Neural cell (in vitro differentiated cells): ENCODE data around the gene INTS13. TPM values are rescaled to one million over a fixed set of nuclear protein-coding genes. Genes with fewer than 3 reads are reported as not detected.

Experiments
- H2AFZ ChIP-seq: fragments of 200-600, 300-800 bp; sonication (generic), shearing (Covaris generic); 2 replicates; pipeline ENCODE4 v1.6.0; 2014; ENCODE audit warnings: low read depth, mild to moderate bottlenecking, antibody characterized with exemption, low read length, moderate library complexity
- H3F3A ChIP-seq: fragments of 200-600 bp; shearing (Covaris generic); 2 replicates; pipeline ENCODE4 v1.6.1; 2016; ENCODE audit warnings: mild to moderate bottlenecking, moderate library complexity, mixed read lengths, antibody characterized with exemption, low read length; ENCODE audit not compliant: insufficient read depth, poor library complexity, severe bottlenecking
- H3K27ac ChIP-seq: fragments of 200-600, 300-800 bp; sonication (generic), shearing (Covaris generic); 2 replicates; pipeline ENCODE4 v1.5.1; 2014; ENCODE audit warnings: mild to moderate bottlenecking, low read length, moderate library complexity
- H3K27me3 ChIP-seq: fragments of 300-800, 200-600 bp; sonication (generic), shearing (Covaris generic); 2 replicates; pipeline ENCODE4 v1.6.0; 2014; ENCODE audit warnings: mild to moderate bottlenecking, low read depth, low read length, moderate library complexity; ENCODE audit not compliant: insufficient read depth
- H3K36me3 ChIP-seq: fragments of 300-800, 200-600 bp; sonication (generic), shearing (Covaris generic); 2 replicates; pipeline ENCODE4 v1.5.1; 2014; ENCODE audit warnings: mild to moderate bottlenecking, antibody characterized with exemption, low read length, moderate library complexity; ENCODE audit not compliant: insufficient read depth
- H3K4me2 ChIP-seq: fragments of 300-800, 200-600 bp; sonication (generic), shearing (Covaris generic); 2 replicates; pipeline ENCODE4 v1.6.0; 2014; ENCODE audit warnings: mild to moderate bottlenecking, low read length
- H3K4me3 ChIP-seq: fragments of 300-800, 200-600 bp; sonication (generic), shearing (Covaris generic); 2 replicates; pipeline ENCODE4 v1.5.1; 2014; ENCODE audit warnings: mild to moderate bottlenecking, low read length, moderate library complexity
- H3K79me2 ChIP-seq: fragments of 200-600 bp; shearing (Covaris generic); replicated peaks from 2 replicates; pipeline ENCODE4 v1.6.0; 2014; ENCODE audit warnings: mild to moderate bottlenecking, low read length, moderate library complexity; ENCODE audit not compliant: insufficient read depth
- H3K9ac ChIP-seq: fragments of 300-800, 200-600 bp; sonication (generic), shearing (Covaris generic); 2 replicates; pipeline ENCODE4 v1.6.1; 2016; ENCODE audit warnings: mild to moderate bottlenecking, low read length, mixed read lengths
- H3K9me2 ChIP-seq: fragments of 200-600 bp; shearing (Covaris generic); 2 replicates; pipeline ENCODE4 v1.6.1; 2016; ENCODE audit warnings: mild to moderate bottlenecking, low read length, mixed read lengths; ENCODE audit not compliant: insufficient read depth
- H3K9me3 ChIP-seq: fragments of 200-600, 300-800 bp; sonication (generic), shearing (Covaris generic); 2 replicates; pipeline ENCODE4 v1.6.1; 2016; ENCODE audit warnings: mild to moderate bottlenecking, mixed run types, low read length, moderate library complexity, mixed read lengths
- H4K20me1 ChIP-seq: fragments of 200-600 bp; shearing (Covaris generic); 2 replicates; pipeline ENCODE4 v1.6.1; 2016; ENCODE audit warnings: mild to moderate bottlenecking, mixed run types; ENCODE audit not compliant: insufficient read depth
- CTCF ChIP-seq: fragments of 450-650 bp; IDR thresholded peaks from 2 replicates; pipeline ENCODE4 v1.5.1; 2014; ENCODE audit warnings: antibody characterized with exemption, mild to moderate bottlenecking, moderate library complexity; ENCODE audit not compliant: poor library complexity, severe bottlenecking
- EP300 ChIP-seq: fragments of 450-650 bp; conservative IDR thresholded peaks from 2 replicates; pipeline ENCODE4 v1.6.1; 2014; ENCODE audit warnings: antibody characterized with exemption, mild to moderate bottlenecking, moderate library complexity; ENCODE audit not compliant: poor library complexity, severe bottlenecking
- EZH2 ChIP-seq: fragments of 200-600, 300-800 bp; shearing (Covaris generic), sonication (generic); IDR thresholded peaks from 2 replicates; pipeline ENCODE4 v1.6.1; 2014; ENCODE audit warnings: antibody characterized with exemption, low read length, borderline replicate concordance, mild to moderate bottlenecking; ENCODE audit not compliant: insufficient read depth, poor library complexity, severe bottlenecking
- MXI1 ChIP-seq: fragments of 450-650 bp; conservative IDR thresholded peaks from 2 replicates; pipeline ENCODE4 v1.6.1; 2014; ENCODE audit warnings: antibody characterized with exemption, mild to moderate bottlenecking; ENCODE audit not compliant: poor library complexity, severe bottlenecking
- POLR2AphosphoS5 ChIP-seq: IDR thresholded peaks from 2 replicates; pipeline ENCODE4 v1.6.1; 2012
- RAD21 ChIP-seq: fragments of 450-650 bp; conservative IDR thresholded peaks from 2 replicates; pipeline ENCODE4 v1.6.1; 2014; ENCODE audit warnings: antibody characterized with exemption, mild to moderate bottlenecking, moderate library complexity
- REST ChIP-seq: IDR thresholded peaks from 2 replicates; pipeline ENCODE4 v1.6.1; 2012; ENCODE audit warnings: borderline replicate concordance
- SMC3 ChIP-seq: fragments of 450-650 bp; conservative IDR thresholded peaks from 2 replicates; pipeline ENCODE4 v1.6.1; 2014; ENCODE audit warnings: antibody characterized with exemption, mild to moderate bottlenecking, moderate library complexity; ENCODE audit not compliant: poor library complexity
- TAF1 ChIP-seq: IDR thresholded peaks from 2 replicates; pipeline ENCODE4 v1.6.1; 2012; ENCODE audit warnings: low read depth
- polyA plus RNA-seq: library from polyadenylated mRNA; depleted of rRNA; stranded (reverse); fragments of >200 nt; gene quantifications from 2 replicates; pipeline ENCODE4 v1.2.3, GENCODE V29; 2014

INTS13 gene
- polyA plus RNA-seq, 1 donor from 2014 or later = 15.3 TPM

GRCh38 chr12:26871985-26872384 lies 65.8 kb downstream of the INTS13 start:
- Histone ChIP-seq H3K9ac (no peak overlapping the region), H3K36me3 (no peaks in the 10 kb centered on the region), H3K9me2 (no peaks in the 10 kb centered on the region), H3K79me2 (no peaks in the 10 kb centered on the region), H3K27ac (no peak overlapping the region), H3K9me3 (no peaks in the 10 kb centered on the region), H4K20me1 (no peaks in the 10 kb centered on the region), H3K4me3 (no peak overlapping the region), H3K27me3 (no peaks in the 10 kb centered on the region), H3F3A (no peaks in the 10 kb centered on the region), H3K4me2 (no peak overlapping the region), H2AFZ (no peak overlapping the region)
- TF ChIP-seq TAF1 (no peak), EP300 (no peak), CTCF (no peak), SMC3 (no peak), POLR2AphosphoS5 (no peak), RAD21 (no peak), REST (no peak), EZH2 (no peak), MXI1 (no peak)

- H3K4me2 ChIP-seq = no peak overlapping the region
Observed at GRCh38 chr12:26870491-26871419, 67.0 kb downstream of the INTS13 start.

More at GRCh38 chr12:26870491-26871419, 67.0 kb downstream of the INTS13 start:
- no peaks in the 10 kb centered on the region for H3K9me2 ChIP-seq
- no peaks in the 10 kb centered on the region for H4K20me1 ChIP-seq
- H3K27me3 ChIP-seq = no peaks in the 10 kb centered on the region
- TF ChIP-seq CTCF (no peak), RAD21 (no peak), EP300 (no peak), POLR2AphosphoS5 (no peak), EZH2 (no peak)
- H3K9ac ChIP-seq = no peak overlapping the region
- no peak overlapping the region for H2AFZ ChIP-seq
- no peaks in the 10 kb centered on the region for H3K79me2 ChIP-seq
- H3K36me3 ChIP-seq = no peaks in the 10 kb centered on the region
- no peaks in the 10 kb centered on the region for H3F3A ChIP-seq
- no peaks in the 10 kb centered on the region for H3K9me3 ChIP-seq
- H3K27ac ChIP-seq = no peak overlapping the region
- no peak overlapping the region for H3K4me3 ChIP-seq
